Ascending aorta (tissue), 2 donors: ENCODE data around the gene RALGAPA2. TPM values are rescaled to one million over a fixed set of nuclear protein-coding genes. Genes with fewer than 3 reads are reported as not detected.

ENCODE experiments used
- DNase-seq, 2 donors: peaks; one replicate each; pipeline ENCODE4 v3.0.0-alpha.2; 2019; ENCODE audit warnings: low spot score in 2 of 2
- H3K27ac ChIP-seq, 2 donors: fragments of 200-600 bp; sonication (generic); one replicate each; pipeline ENCODE4 v1.5.1; 2016 to 2017; ENCODE audit warnings: mild to moderate bottlenecking in 1 of 2
- H3K27me3 ChIP-seq: fragments of 200-600 bp; sonication (generic); one replicate; pipeline ENCODE4 v1.5.1; 2017
- H3K36me3 ChIP-seq, 2 donors: fragments of 200-600 bp; sonication (generic); one replicate each; pipeline ENCODE4 v1.5.1; 2016
- H3K4me1 ChIP-seq, 2 donors: fragments of 200-600 bp; sonication (generic); one replicate each; pipeline ENCODE4 v1.5.1; 2016 to 2017; ENCODE audit warnings: mild to moderate bottlenecking in 1 of 2
- H3K4me3 ChIP-seq, 2 donors: fragments of 200-600 bp; sonication (generic); one replicate each; pipeline ENCODE4 v1.5.1; 2016 to 2017; ENCODE audit warnings: mild to moderate bottlenecking in 1 of 2
- H3K9me3 ChIP-seq, 2 donors: fragments of 200-600 bp; sonication (generic); one replicate each; pipeline ENCODE4 v1.5.1; 2016
- intact Hi-C: fragments of 100-400 bp; cut with DNase I; formaldehyde crosslinking; loops from one replicate; pipeline ENCODE4 v1.15.1; 2023
- total RNA-seq: library from RNA; depleted of rRNA; stranded (reverse); fragments of >200 nt; gene quantifications from one replicate; pipeline ENCODE4 v1.1.0, GENCODE V29; 2016
- TF ChIP-seq, protein P1 (sequence below), 3 experiments: fragments of 200-600 bp in 2 of 3; fragments of 450-650 bp in 1 of 3; sonication (generic) in 2 of 3; IDR thresholded peaks; one replicate each; pipeline ENCODE4 v1.5.1; 2016 to 2019; ENCODE audit warnings: antibody characterized with exemption in 3 of 3, mild to moderate bottlenecking in 1 of 3, moderate library complexity in 1 of 3

Gene RALGAPA2
- total RNA-seq, 1 donor from 2014 or later, result 68.9 TPM

GRCh38 chr20:20399531-20400500 lies 312.6 kb downstream of the RALGAPA2 start:
- Histone ChIP-seq H3K27ac (no peak overlapping the region), H3K27me3 (no peaks in the 10 kb centered on the region), H3K4me3 (no peak overlapping the region), H3K4me1 (no peaks in the 10 kb centered on the region), H3K9me3 (no peaks in the 10 kb centered on the region), H3K36me3 (peaks cover 3 to 6% of the 10 kb centered on the region in 2 donors)
- intact Hi-C loops, result no loop called here
- DNase-seq, result no peak
- TF ChIP-seq, protein P1, sequence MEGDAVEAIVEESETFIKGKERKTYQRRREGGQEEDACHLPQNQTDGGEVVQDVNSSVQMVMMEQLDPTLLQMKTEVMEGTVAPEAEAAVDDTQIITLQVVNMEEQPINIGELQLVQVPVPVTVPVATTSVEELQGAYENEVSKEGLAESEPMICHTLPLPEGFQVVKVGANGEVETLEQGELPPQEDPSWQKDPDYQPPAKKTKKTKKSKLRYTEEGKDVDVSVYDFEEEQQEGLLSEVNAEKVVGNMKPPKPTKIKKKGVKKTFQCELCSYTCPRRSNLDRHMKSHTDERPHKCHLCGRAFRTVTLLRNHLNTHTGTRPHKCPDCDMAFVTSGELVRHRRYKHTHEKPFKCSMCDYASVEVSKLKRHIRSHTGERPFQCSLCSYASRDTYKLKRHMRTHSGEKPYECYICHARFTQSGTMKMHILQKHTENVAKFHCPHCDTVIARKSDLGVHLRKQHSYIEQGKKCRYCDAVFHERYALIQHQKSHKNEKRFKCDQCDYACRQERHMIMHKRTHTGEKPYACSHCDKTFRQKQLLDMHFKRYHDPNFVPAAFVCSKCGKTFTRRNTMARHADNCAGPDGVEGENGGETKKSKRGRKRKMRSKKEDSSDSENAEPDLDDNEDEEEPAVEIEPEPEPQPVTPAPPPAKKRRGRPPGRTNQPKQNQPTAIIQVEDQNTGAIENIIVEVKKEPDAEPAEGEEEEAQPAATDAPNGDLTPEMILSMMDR (IDR thresholded peaks at IDR 0.05), result no peak

DNA sequence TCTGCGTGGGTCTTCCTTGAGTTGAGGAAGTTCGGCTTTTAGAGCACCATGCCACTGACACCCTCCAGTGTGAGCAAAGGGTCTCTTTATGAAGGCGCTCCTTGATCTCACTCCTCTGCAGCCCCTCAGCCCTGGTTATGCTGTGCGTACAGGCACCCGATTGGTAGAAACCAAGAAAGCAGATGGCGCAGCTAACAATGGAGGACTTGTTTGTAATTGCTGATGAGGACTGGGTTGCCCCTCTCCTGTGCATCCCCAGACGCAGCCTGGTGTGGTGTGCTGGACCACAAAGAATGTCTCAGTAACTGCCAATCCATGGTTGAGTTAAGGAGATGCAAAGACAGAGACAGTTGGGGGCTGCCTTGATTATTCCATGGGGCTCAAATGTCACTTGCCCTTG lies 314.3 kb downstream of the RALGAPA2 start:
- H3K27me3 ChIP-seq, result no peaks in the 10 kb centered on the region
- DNase-seq, result no peak
- TF ChIP-seq, protein P1 (IDR thresholded peaks at IDR 0.05), result no peak
- intact Hi-C loops, result no loop called here
- no peak overlapping the region for H3K27ac ChIP-seq
- no peaks in the 10 kb centered on the region for H3K9me3 ChIP-seq
- H3K4me1 ChIP-seq, result no peaks in the 10 kb centered on the region
- no peak overlapping the region for H3K4me3 ChIP-seq
- H3K36me3 ChIP-seq, result peaks cover 3 to 10% of the 10 kb centered on the region in 2 donors

- H3K36me3 ChIP-seq, result peaks cover 3 to 22% of the 10 kb centered on the region in 2 donors
- intact Hi-C loops, result no loop called here
- no peak overlapping the region for H3K4me3 ChIP-seq
- DNase-seq, result no peak
- TF ChIP-seq, protein P1 (IDR thresholded peaks at IDR 0.05), result no peak
- no peak overlapping the region for H3K27ac ChIP-seq
- H3K9me3 ChIP-seq, result no peaks in the 10 kb centered on the region
- H3K4me1 ChIP-seq, result no peaks in the 10 kb centered on the region
- no peaks in the 10 kb centered on the region for H3K27me3 ChIP-seq
Observed at GRCh38 chr20:20396794-20397193, 315.6 kb downstream of the RALGAPA2 start.

- intact Hi-C loops, result no loop called here
- TF ChIP-seq, protein P1 (IDR thresholded peaks at IDR 0.05), result no peak
- Histone ChIP-seq H3K36me3 (peaks cover 3 to 26% of the 10 kb centered on the region in 2 donors), H3K4me1 (no peaks in the 10 kb centered on the region), H3K27ac (no peak overlapping the region), H3K4me3 (no peak overlapping the region), H3K9me3 (no peaks in the 10 kb centered on the region), H3K27me3 (no peaks in the 10 kb centered on the region)
- DNase-seq, result no peak
Observed at GRCh38 chr20:20395903-20396568, 316.4 kb downstream of the RALGAPA2 start.

GRCh38 chr20:20395087-20395486 lies 317.4 kb downstream of the RALGAPA2 start:
- TF ChIP-seq, protein P1 (IDR thresholded peaks at IDR 0.05), result no peak
- no peak for DNase-seq
- Histone ChIP-seq H3K4me1 (no peaks in the 10 kb centered on the region), H3K27ac (no peak overlapping the region), H3K9me3 (no peaks in the 10 kb centered on the region), H3K4me3 (no peak overlapping the region), H3K36me3 (peaks cover 3 to 26% of the 10 kb centered on the region in 2 donors), H3K27me3 (no peaks in the 10 kb centered on the region)
- intact Hi-C loops, result no loop called here
